ENCODE measurements around the gene TRAPPC2L.

Gene TRAPPC2L

DNA sequence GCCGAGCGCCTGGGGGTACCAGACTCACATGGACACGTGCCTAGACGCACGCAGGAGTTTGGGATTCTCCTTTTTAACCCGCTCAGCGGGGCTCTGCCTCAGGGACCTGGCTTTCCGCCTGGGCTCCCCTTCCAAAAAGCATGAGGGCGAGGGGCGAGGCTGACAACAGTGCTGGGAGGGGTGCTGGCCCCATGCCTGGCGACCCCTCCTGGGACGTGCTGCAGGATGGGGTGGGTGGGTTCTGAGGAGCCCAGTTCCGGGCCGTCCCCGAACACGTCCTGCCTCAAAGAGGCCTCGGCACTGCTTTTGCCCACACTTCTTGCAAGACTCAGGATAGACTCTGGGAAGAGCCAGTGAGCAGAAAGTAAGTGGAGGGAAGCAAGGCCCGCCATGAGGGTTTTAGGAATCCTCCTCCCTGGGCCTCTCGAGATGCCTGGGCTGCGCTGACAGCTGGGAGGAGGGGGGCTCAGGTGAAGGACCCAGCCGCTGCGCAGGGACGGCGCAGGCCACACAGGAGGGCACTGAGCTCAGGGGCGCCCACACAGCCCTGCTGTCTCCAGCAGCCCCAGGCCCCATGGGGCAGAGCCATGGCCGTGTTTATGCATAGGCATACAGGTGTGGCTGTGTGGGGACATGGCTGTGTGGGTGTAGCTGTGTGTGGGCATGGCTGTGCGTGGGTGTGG is 24.9 kb downstream of the TRAPPC2L start:
- Histone ChIP-seq H2BK120ac (ENCODE audit: insufficient read depth, low read length, poor library complexity) (no peak overlapping the region), H3K14ac (ENCODE audit: low read length) (no peak overlapping the region), H3K23ac (ENCODE audit: low read length) (no peak overlapping the region), H2AFZ (ENCODE audit: insufficient read depth, low read length, poor library complexity) (no peak overlapping the region), H4K8ac (ENCODE audit: low read depth, low read length) (no peak overlapping the region), H3K4me3 (ENCODE audit: low read depth, low read length) (peak overlapping the region; percentile 64), H3K4ac (ENCODE audit: low read depth, low read length) (no peak overlapping the region), H3K9me3 (ENCODE audit: insufficient read depth, low read depth, low read length) (peaks cover 10% of the 10 kb centered on the region), H2BK12ac (ENCODE audit: low read length) (no peak overlapping the region), H3K27me3 (ENCODE audit: insufficient read depth, low read length) (no peaks in the 10 kb centered on the region), H3K4me1 (ENCODE audit: control insufficient read depth in 1 of 2, insufficient read depth in 2 of 2, low read length in 2 of 2) (no peaks in the 10 kb centered on the region), H3K9ac (ENCODE audit: low read length) (no peak overlapping the region), H2BK5ac (ENCODE audit: low read depth, low read length, poor library complexity) (no peak overlapping the region), H3K36me3 (ENCODE audit: control insufficient read depth in 1 of 2, insufficient read depth in 2 of 2, low read length in 2 of 2) (no peaks in the 10 kb centered on the region), H3K4me2 (ENCODE audit: low read length) (no peak overlapping the region), H3K18ac (ENCODE audit: low read length) (no peak overlapping the region), H3K79me2 (ENCODE audit: control insufficient read depth, insufficient read depth, low read length, poor library complexity) (no peaks in the 10 kb centered on the region), H4K91ac (ENCODE audit: low read depth, low read length) (no peak overlapping the region), H2AK5ac (ENCODE audit: low read length) (no peak overlapping the region), H4K12ac (ENCODE audit: low read depth, low read length) (no peak overlapping the region), H3K79me1 (ENCODE audit: low read length) (no peaks in the 10 kb centered on the region), H3K27ac (ENCODE audit: low read depth, low read length) (no peak overlapping the region)
- DNase-seq, result no peak
- no CpG with 5 or more reads among the region's 27 CpGs for WGBS (ENCODE audit: extremely low coverage, insufficient coverage, insufficient read length)

DNA sequence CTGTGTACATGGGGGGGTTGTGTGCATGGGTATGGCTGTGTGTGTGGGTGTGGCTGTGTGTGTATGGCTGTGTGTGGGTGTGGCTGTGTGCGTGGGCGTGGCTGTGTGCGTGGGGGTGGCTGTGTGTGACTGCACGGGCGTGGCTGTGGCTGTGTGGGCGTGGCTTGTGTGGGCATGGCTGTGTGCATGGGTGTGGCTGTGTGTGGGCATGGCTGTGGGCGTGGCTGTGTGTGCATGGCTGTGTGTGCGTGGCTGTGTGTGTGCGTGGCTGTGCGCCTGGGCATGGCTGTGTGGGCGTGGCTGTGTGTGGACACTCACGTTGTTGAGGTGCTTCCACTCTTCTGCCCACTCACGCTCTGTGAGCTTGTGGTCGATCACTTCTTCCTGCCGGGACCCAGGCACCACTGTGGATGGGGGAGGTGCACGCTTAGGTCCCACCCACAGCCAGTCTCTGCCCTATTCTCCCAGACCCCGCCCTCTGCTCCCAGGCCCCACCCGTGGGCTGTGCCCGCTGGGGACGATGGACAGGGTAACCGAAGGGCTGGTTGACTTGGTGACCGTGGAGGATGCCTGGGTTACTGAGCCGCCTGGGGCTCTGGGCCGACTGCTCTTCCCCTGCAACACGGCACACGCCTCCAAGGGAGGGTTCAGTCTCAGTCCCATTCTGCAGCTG is 25.6 kb downstream of the TRAPPC2L start:
- Histone ChIP-seq H3K27me3 (ENCODE audit: insufficient read depth, low read length) (no peaks in the 10 kb centered on the region), H3K79me2 (ENCODE audit: control insufficient read depth, insufficient read depth, low read length, poor library complexity) (no peaks in the 10 kb centered on the region), H2BK5ac (ENCODE audit: low read depth, low read length, poor library complexity) (no peak overlapping the region), H3K27ac (ENCODE audit: low read depth, low read length) (no peak overlapping the region), H3K4me2 (ENCODE audit: low read length) (no peak overlapping the region), H3K4ac (ENCODE audit: low read depth, low read length) (no peak overlapping the region), H2AK5ac (ENCODE audit: low read length) (no peak overlapping the region), H2BK120ac (ENCODE audit: insufficient read depth, low read length, poor library complexity) (no peak overlapping the region), H2BK12ac (ENCODE audit: low read length) (no peak overlapping the region), H3K9me3 (ENCODE audit: insufficient read depth, low read depth, low read length) (peaks cover 10% of the 10 kb centered on the region), H3K36me3 (ENCODE audit: control insufficient read depth in 1 of 2, insufficient read depth in 2 of 2, low read length in 2 of 2) (no peaks in the 10 kb centered on the region), H3K4me1 (ENCODE audit: control insufficient read depth in 1 of 2, insufficient read depth in 2 of 2, low read length in 2 of 2) (no peaks in the 10 kb centered on the region), H4K91ac (ENCODE audit: low read depth, low read length) (no peak overlapping the region), H4K8ac (ENCODE audit: low read depth, low read length) (no peak overlapping the region), H3K14ac (ENCODE audit: low read length) (no peak overlapping the region), H4K12ac (ENCODE audit: low read depth, low read length) (no peak overlapping the region), H3K18ac (ENCODE audit: low read length) (no peak overlapping the region), H3K9ac (ENCODE audit: low read length) (no peak overlapping the region), H3K79me1 (ENCODE audit: low read length) (no peaks in the 10 kb centered on the region), H3K23ac (ENCODE audit: low read length) (no peak overlapping the region), H2AFZ (ENCODE audit: insufficient read depth, low read length, poor library complexity) (no peak overlapping the region), H3K4me3 (ENCODE audit: low read depth, low read length) (peak overlapping the region; percentile 64)
- no CpG with 5 or more reads among the region's 26 CpGs for WGBS (ENCODE audit: extremely low coverage, insufficient coverage, insufficient read length)
- no peak for DNase-seq

DNA sequence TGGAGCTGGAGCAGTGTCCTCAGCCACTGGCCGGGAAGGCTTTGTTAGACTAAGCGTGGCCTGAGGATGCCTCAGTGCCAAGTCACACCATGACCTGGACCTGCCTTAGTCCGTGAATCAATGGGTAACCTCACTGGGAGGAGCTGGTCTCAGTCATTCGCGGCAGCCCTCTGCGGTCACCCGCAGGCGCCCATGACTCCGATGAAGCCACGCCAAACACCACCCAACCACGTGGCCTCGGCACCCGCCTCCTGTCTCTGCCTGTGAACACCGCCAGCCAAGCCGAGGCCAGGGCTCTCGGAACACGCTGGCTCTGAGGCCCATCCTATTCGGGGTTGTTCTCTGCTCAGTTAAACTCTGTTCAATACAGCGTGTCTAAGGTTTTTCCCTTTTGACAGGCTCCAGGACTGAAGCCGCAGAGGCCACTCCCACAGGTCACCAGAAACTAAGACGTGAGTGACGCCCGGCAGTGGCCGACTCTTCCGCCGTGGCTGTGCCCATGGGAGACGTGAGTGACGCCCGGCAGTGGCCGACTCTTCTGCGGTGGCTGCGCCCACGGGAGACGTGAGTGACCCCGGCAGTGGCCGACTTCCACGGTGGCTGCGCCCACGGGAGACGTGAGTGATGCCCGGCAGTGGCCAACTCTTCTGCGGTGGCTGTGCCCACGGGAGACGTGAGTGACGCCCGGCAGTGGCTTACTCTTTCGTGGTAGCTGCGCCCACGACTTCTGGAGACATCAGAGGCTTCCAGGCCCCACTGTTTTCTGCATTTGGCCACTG is 26.4 kb downstream of the TRAPPC2L start:
- no peak overlapping the region for H2AFZ ChIP-seq (ENCODE audit: insufficient read depth, low read length, poor library complexity)
- no peaks in the 10 kb centered on the region for H3K4me1 ChIP-seq (ENCODE audit: control insufficient read depth in 1 of 2, insufficient read depth in 2 of 2, low read length in 2 of 2)
- DNase-seq, result no peak
- H3K36me3 ChIP-seq (ENCODE audit: control insufficient read depth in 1 of 2, insufficient read depth in 2 of 2, low read length in 2 of 2), result no peaks in the 10 kb centered on the region
- no peak overlapping the region for H2BK5ac ChIP-seq (ENCODE audit: low read depth, low read length, poor library complexity)
- no CpG with 5 or more reads among the region's 49 CpGs for WGBS (ENCODE audit: extremely low coverage, insufficient coverage, insufficient read length)
- H3K4ac ChIP-seq (ENCODE audit: low read depth, low read length), result no peak overlapping the region
- H3K79me2 ChIP-seq (ENCODE audit: control insufficient read depth, insufficient read depth, low read length, poor library complexity), result no peaks in the 10 kb centered on the region
- peaks cover 10% of the 10 kb centered on the region for H3K9me3 ChIP-seq (ENCODE audit: insufficient read depth, low read depth, low read length)
- no peak overlapping the region for H2BK12ac ChIP-seq (ENCODE audit: low read length)
- H3K18ac ChIP-seq (ENCODE audit: low read length), result no peak overlapping the region
- H2AK5ac ChIP-seq (ENCODE audit: low read length), result no peak overlapping the region
- H3K9ac ChIP-seq (ENCODE audit: low read length), result no peak overlapping the region
- no peak overlapping the region for H3K27ac ChIP-seq (ENCODE audit: low read depth, low read length)
- H3K27me3 ChIP-seq (ENCODE audit: insufficient read depth, low read length), result no peaks in the 10 kb centered on the region
- H3K14ac ChIP-seq (ENCODE audit: low read length), result no peak overlapping the region
- no peak overlapping the region for H2BK120ac ChIP-seq (ENCODE audit: insufficient read depth, low read length, poor library complexity)
- no peaks in the 10 kb centered on the region for H3K79me1 ChIP-seq (ENCODE audit: low read length)
- no peak overlapping the region for H3K4me3 ChIP-seq (ENCODE audit: low read depth, low read length)
- H3K23ac ChIP-seq (ENCODE audit: low read length), result no peak overlapping the region
- no peak overlapping the region for H3K4me2 ChIP-seq (ENCODE audit: low read length)
- H4K8ac ChIP-seq (ENCODE audit: low read depth, low read length), result no peak overlapping the region
- H4K12ac ChIP-seq (ENCODE audit: low read depth, low read length), result no peak overlapping the region
- H4K91ac ChIP-seq (ENCODE audit: low read depth, low read length), result no peak overlapping the region

DNA sequence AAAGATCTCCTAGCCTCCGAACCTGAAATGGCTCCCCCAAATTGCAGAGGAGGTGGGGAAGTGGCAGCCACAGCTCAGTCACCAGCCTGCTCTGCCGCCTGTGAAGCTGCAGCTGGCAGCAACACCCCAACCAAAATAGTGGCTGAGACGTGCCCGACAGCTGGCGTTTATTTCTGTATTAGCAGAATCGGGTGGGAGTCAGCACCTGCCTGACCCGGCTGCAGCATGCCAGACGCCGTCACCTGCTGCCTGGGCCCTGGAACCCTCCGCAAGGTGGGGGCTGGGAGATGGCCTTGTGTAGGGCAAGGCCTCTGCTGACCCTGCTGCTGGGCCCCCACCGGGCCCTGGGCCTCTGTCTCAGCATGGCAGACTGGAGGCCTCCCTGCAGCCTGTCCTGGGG is 27.0 kb downstream of the TRAPPC2L start:
- Histone ChIP-seq H2BK120ac (ENCODE audit: insufficient read depth, low read length, poor library complexity) (no peak overlapping the region), H3K79me2 (ENCODE audit: control insufficient read depth, insufficient read depth, low read length, poor library complexity) (no peaks in the 10 kb centered on the region), H3K14ac (ENCODE audit: low read length) (no peak overlapping the region), H4K12ac (ENCODE audit: low read depth, low read length) (no peak overlapping the region), H3K9ac (ENCODE audit: low read length) (no peak overlapping the region), H2AK5ac (ENCODE audit: low read length) (no peak overlapping the region), H3K9me3 (ENCODE audit: insufficient read depth, low read depth, low read length) (peaks cover 12% of the 10 kb centered on the region), H4K8ac (ENCODE audit: low read depth, low read length) (no peak overlapping the region), H2BK12ac (ENCODE audit: low read length) (no peak overlapping the region), H3K79me1 (ENCODE audit: low read length) (no peaks in the 10 kb centered on the region), H4K91ac (ENCODE audit: low read depth, low read length) (no peak overlapping the region), H2AFZ (ENCODE audit: insufficient read depth, low read length, poor library complexity) (no peak overlapping the region), H2BK5ac (ENCODE audit: low read depth, low read length, poor library complexity) (no peak overlapping the region), H3K27ac (ENCODE audit: low read depth, low read length) (no peak overlapping the region), H3K4me2 (ENCODE audit: low read length) (no peak overlapping the region), H3K18ac (ENCODE audit: low read length) (no peak overlapping the region), H3K4ac (ENCODE audit: low read depth, low read length) (no peak overlapping the region), H3K27me3 (ENCODE audit: insufficient read depth, low read length) (no peaks in the 10 kb centered on the region), H3K36me3 (ENCODE audit: control insufficient read depth in 1 of 2, insufficient read depth in 2 of 2, low read length in 2 of 2) (no peaks in the 10 kb centered on the region), H3K4me3 (ENCODE audit: low read depth, low read length) (no peak overlapping the region), H3K23ac (ENCODE audit: low read length) (no peak overlapping the region), H3K4me1 (ENCODE audit: control insufficient read depth in 1 of 2, insufficient read depth in 2 of 2, low read length in 2 of 2) (no peaks in the 10 kb centered on the region)
- no CpG with 5 or more reads among the region's 11 CpGs for WGBS (ENCODE audit: extremely low coverage, insufficient coverage, insufficient read length)
- DNase-seq, result no peak
